Testis (tissue), 3 donors: ENCODE measurements around the gene SCN4A. TPM values are rescaled to one million over a fixed set of nuclear protein-coding genes. Genes with fewer than 3 reads are reported as not detected.
"Not testable (repeated sequence)": the region's sequence is repeated elsewhere in the genome, so short reads cannot be mapped to it uniquely, and the experiment has no call there.

Experiments used
- DNase-seq: peaks from one replicate; pipeline ENCODE4 v3.0.0-alpha.2; 2019
- H3K27ac ChIP-seq, 2 donors: fragments of 200-600 bp; sonication (generic); one replicate each; pipeline ENCODE4 v1.5.1; 2019
- H3K27me3 ChIP-seq: fragments of 200-600 bp; sonication (generic); one replicate; pipeline ENCODE4 v1.5.1; 2019
- H3K36me3 ChIP-seq: fragments of 200-600 bp; sonication (generic); one replicate; pipeline ENCODE4 v1.5.1; 2017; ENCODE audit warnings: low read depth; ENCODE audit errors: missing control alignments
- H3K4me1 ChIP-seq: fragments of 200-600 bp; sonication (generic); one replicate; pipeline ENCODE4 v1.5.1; 2019
- H3K4me3 ChIP-seq, 2 donors: fragments of 200-600 bp; sonication (generic); one replicate each; pipeline ENCODE4 v1.5.1; 2017 to 2019
- H3K9me3 ChIP-seq: fragments of 200-600 bp; sonication (generic); one replicate; pipeline ENCODE4 v1.5.1; 2017
- WGBS, 2 donors: methylation state at CpG; one replicate each; pipeline ENCODE4 v1.1.5; 2018; 5-methylcytosine and 5-hydroxymethylcytosine counted together
- intact Hi-C: fragments of 100-400 bp; cut with DNase I; formaldehyde crosslinking; loops from one replicate; pipeline ENCODE4 v1.15.1; 2023; ENCODE audit warnings: low total_unique reads
- polyA plus RNA-seq: library from polyadenylated mRNA; stranded (reverse); fragments of 350-450 nt; fragmentation: Illumina TruSeq; extraction: RNeasy Lipid Tissue Mini Kit (QIAGEN cat#74804); gene quantifications from one replicate; pipeline ENCODE4 v1.2.3, GENCODE V29; 2014; ENCODE audit warnings: low read depth, low replicate concordance; ENCODE audit not compliant: insufficient read depth
- total RNA-seq, 2 donors: library from RNA; depleted of rRNA; stranded (reverse); fragments of >200 nt; gene quantifications; one replicate each; pipeline ENCODE4 v1.2.3, GENCODE V29; 2016
- TF ChIP-seq, protein P1 (sequence below), 3 experiments: fragments of 450-650 bp in 2 of 3; fragments of 200-600 bp in 1 of 3; sonication (generic) in 1 of 3; IDR thresholded peaks; one replicate each; pipeline ENCODE4 v1.5.1; 2016 to 2019; ENCODE audit warnings: antibody characterized with exemption in 3 of 3, mild to moderate bottlenecking in 2 of 3, moderate library complexity in 1 of 3

SCN4A gene
- total and polyA plus RNA-seq, 3 donors from 2014 or later: 2.0 to 2.8 (median 2.3) TPM

DNA sequence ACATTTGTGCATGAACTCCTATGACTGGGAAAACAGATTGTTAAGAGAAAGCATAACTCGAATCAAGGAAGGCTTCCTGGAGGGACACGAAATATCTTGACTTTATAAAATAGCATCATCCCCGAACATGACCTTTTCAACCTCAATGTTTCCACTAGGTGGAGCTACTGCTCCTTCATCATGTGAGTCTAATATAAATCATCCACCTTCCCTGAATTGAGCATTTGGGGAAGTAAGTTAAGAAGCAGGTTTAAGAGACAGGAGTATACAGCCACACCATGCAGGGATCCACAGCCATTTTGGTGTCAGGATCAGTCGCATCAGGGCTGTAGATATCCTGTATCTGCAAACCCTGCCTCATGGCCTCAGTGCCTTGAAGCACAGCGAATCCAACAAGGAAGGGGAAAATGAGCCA lies 68.9 kb downstream of the SCN4A start:
- H3K9me3 ChIP-seq, H3K27me3 ChIP-seq, H3K27ac ChIP-seq, H3K36me3 ChIP-seq, H3K4me3 ChIP-seq, H3K4me1 ChIP-seq, intact Hi-C loops, DNase-seq: not testable (repeated sequence)
- 52 to 65% methylated on average over 5 of the region's 5 CpGs for WGBS, 2 donors
- TF ChIP-seq, protein P1, sequence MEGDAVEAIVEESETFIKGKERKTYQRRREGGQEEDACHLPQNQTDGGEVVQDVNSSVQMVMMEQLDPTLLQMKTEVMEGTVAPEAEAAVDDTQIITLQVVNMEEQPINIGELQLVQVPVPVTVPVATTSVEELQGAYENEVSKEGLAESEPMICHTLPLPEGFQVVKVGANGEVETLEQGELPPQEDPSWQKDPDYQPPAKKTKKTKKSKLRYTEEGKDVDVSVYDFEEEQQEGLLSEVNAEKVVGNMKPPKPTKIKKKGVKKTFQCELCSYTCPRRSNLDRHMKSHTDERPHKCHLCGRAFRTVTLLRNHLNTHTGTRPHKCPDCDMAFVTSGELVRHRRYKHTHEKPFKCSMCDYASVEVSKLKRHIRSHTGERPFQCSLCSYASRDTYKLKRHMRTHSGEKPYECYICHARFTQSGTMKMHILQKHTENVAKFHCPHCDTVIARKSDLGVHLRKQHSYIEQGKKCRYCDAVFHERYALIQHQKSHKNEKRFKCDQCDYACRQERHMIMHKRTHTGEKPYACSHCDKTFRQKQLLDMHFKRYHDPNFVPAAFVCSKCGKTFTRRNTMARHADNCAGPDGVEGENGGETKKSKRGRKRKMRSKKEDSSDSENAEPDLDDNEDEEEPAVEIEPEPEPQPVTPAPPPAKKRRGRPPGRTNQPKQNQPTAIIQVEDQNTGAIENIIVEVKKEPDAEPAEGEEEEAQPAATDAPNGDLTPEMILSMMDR (IDR thresholded peaks at IDR 0.05): peak in 1 of 3 experiments; percentile 35

DNA sequence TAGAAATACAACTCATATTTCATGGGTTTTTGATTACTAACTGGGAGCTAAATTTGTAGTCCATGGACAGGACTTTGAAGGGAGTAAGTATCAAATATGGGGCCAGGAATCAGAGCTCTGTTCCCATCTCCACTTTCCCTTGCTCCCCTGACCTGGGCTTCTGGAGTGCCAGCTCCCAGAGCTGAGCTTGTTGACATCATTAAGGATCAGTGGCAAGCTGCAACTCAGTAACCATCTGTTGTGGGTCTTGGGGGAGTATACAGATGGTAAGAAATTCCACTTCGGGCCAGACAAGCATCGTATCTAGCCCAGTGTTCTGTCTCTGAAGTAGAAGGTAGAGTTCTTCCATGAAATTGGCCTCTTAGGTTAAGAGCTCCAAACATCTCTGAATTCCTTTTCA lies 70.7 kb downstream of the SCN4A start:
- H3K4me1 ChIP-seq, H3K27ac ChIP-seq, H3K9me3 ChIP-seq, H3K36me3 ChIP-seq, H3K4me3 ChIP-seq, intact Hi-C loops, H3K27me3 ChIP-seq: not testable (repeated sequence)
- peak; percentile 34 for DNase-seq
- WGBS, 2 donors: 48 to 84% methylated on average over 2 of the region's 2 CpGs

GRCh38 chr17:63898899-63899798 lies 73.6 kb downstream of the SCN4A start:
- H3K27me3 ChIP-seq, H3K36me3 ChIP-seq, H3K27ac ChIP-seq, H3K4me1 ChIP-seq, intact Hi-C loops, H3K9me3 ChIP-seq, DNase-seq, H3K4me3 ChIP-seq: not testable (repeated sequence)
- 90 to 95% methylated on average over 5 to 6 of the region's 6 CpGs for WGBS, 2 donors

GRCh38 chr17:63896524-63897354 lies 76.0 kb downstream of the SCN4A start, which contains the start of gene CSH1:
Gene CSH1 (minus strand): TSS chr17:63896574. CDS start chr17:63896511, 63 bp downstream.
- intact Hi-C loops: not testable (repeated sequence)
- WGBS, 2 donors: 89 to 95% methylated on average over 9 to 14 of the region's 14 CpGs

GRCh38 chr17:63894821-63895220 lies 77.9 kb downstream of the SCN4A start:
- H3K9me3 ChIP-seq, DNase-seq, H3K36me3 ChIP-seq, H3K27me3 ChIP-seq, H3K27ac ChIP-seq, H3K4me1 ChIP-seq, H3K4me3 ChIP-seq, intact Hi-C loops: not testable (repeated sequence)
- WGBS, 2 donors: 95 to 97% methylated on average over 6 to 10 of the region's 10 CpGs

More at GRCh38 chr17:63896524-63897354, 76.0 kb downstream of the SCN4A start, which contains the start of gene CSH1:
- H3K27me3 ChIP-seq, H3K4me1 ChIP-seq, H3K27ac ChIP-seq, H3K9me3 ChIP-seq, H3K36me3 ChIP-seq, H3K4me3 ChIP-seq, DNase-seq: not testable (repeated sequence)

GRCh38 chr17:63894021-63894420 lies 78.7 kb downstream of the SCN4A start:
- 81 to 87% methylated on average over 3 of the region's 3 CpGs for WGBS, 2 donors
- DNase-seq, H3K9me3 ChIP-seq, H3K27me3 ChIP-seq, intact Hi-C loops, H3K36me3 ChIP-seq, H3K27ac ChIP-seq, H3K4me1 ChIP-seq, H3K4me3 ChIP-seq: not testable (repeated sequence)

DNA sequence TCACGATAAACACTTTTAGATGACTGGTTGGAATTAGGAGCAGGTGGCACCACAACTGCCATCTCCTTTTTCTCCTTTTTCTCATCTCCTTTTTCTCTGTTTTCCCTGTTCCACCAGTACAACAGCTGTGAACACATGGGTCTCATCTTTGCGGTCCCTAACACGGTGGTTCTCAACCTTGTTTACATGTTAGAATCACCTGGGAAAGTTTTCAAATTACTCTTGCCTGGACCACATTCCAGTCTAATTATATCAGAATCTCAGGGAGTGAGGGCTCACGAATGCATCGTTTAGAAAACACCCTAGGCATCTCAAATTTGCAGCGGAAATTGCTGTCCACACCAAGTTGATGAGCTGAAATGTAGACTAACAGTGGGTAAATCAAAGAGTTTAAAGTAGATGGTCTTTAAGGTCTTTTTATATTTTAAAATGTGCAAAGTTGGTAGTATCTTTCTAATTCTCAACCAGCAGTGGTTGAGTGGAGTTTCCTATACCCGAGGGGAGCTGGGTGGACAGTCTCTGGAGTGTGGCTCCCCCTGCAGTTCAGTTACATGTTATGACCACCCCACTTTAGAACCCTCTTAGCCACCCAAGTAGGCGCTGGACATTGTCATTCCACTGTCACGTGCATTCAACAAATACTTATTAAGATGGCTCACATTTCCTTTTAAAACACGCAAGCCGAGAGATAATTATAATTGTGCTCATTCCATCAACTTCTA lies 80.2 kb downstream of the SCN4A start:
- H3K27ac ChIP-seq, H3K4me1 ChIP-seq, H3K36me3 ChIP-seq, H3K27me3 ChIP-seq, H3K9me3 ChIP-seq, intact Hi-C loops, H3K4me3 ChIP-seq, DNase-seq: not testable (repeated sequence)
- 79 to 83% methylated on average over 11 of the region's 11 CpGs for WGBS, 2 donors
